Body of pancreas (tissue), 4 donors: ENCODE results near the gene DVL1. TPM values are rescaled to one million over a fixed set of nuclear protein-coding genes. Genes with fewer than 3 reads are reported as not detected.

ENCODE experiments used
- ATAC-seq: fragments of 150-250 bp; one replicate; pipeline ENCODE4 v1.9.1; 2016
- DNase-seq, 4 donors: peaks; one replicate each; pipeline ENCODE4 v3.0.0-alpha.2; 2019
- H3K27ac ChIP-seq, 4 donors: fragments of 200-600 bp; sonication (generic); 1 replicate in 3 of 4; 2 replicates in 1 of 4; pipeline versions ENCODE4 v1.5.1 to v1.6.1; 2016 to 2019; ENCODE audit warnings: mild to moderate bottlenecking in 1 of 4, mixed read lengths in 1 of 4, moderate library complexity in 1 of 4
- H3K27me3 ChIP-seq, 2 donors: fragments of 200-600 bp; sonication (generic); one replicate each; pipeline ENCODE4 v1.6.0; 2016; ENCODE audit warnings: mild to moderate bottlenecking in 1 of 2
- H3K36me3 ChIP-seq, 2 donors: fragments of 200-600 bp; sonication (generic); replicated peaks in 1 of 2; 2 replicates each; pipeline ENCODE4 v1.5.1; 2016; ENCODE audit warnings: low read depth in 2 of 2; ENCODE audit not compliant: insufficient read depth in 1 of 2
- H3K4me1 ChIP-seq: fragments of 200-600 bp; sonication (generic); one replicate; pipeline ENCODE4 v1.6.0; 2016
- H3K4me3 ChIP-seq, 2 donors: fragments of 200-600 bp; sonication (generic); 1 replicate in 1 of 2; 2 replicates in 1 of 2; pipeline ENCODE4 v1.5.1; 2016 to 2019
- H3K9me3 ChIP-seq, 3 donors: fragments of 200-600 bp; sonication (generic); 1 replicate in 2 of 3; 2 replicates in 1 of 3; pipeline ENCODE4 v1.5.1; 2016
- CTCF ChIP-seq, 7 experiments: fragments of 450-650 bp in 4 of 7; fragments of 200-600 bp in 3 of 7; sonication (generic) in 3 of 7; IDR thresholded peaks; one replicate each; pipeline ENCODE4 v1.5.1; 2016 to 2019; ENCODE audit warnings: antibody characterized with exemption in 7 of 7
- POLR2A ChIP-seq, 3 donors: fragments of 450-650 bp; IDR thresholded peaks; one replicate each; pipeline ENCODE4 v1.6.1; 2016; ENCODE audit warnings: antibody characterized with exemption in 3 of 3, mild to moderate bottlenecking in 2 of 3
- WGBS, 2 donors: methylation state at CpG; one replicate each; pipeline ENCODE4 v1.1.5; 2017; 5-methylcytosine and 5-hydroxymethylcytosine counted together
- intact Hi-C: fragments of 100-400 bp; cut with DNase I; formaldehyde crosslinking; loops from one replicate; pipeline ENCODE4 v1.15.1; 2023
- total RNA-seq, 2 donors: library from RNA; depleted of rRNA; stranded (reverse); fragments of >200 nt; gene quantifications; one replicate each; pipeline ENCODE4 v1.1.0, GENCODE V29; 2016

Gene DVL1
- total RNA-seq, 2 donors from 2014 or later = 58.1 to 84.4 TPM

- Histone ChIP-seq H3K36me3 (peaks cover 0 to 1% of the 10 kb centered on the region in 2 donors), H3K27ac (no peak overlapping the region), H3K9me3 (no peaks in the 10 kb centered on the region), H3K4me3 (no peak overlapping the region), H3K4me1 (peaks cover 67% of the 10 kb centered on the region), H3K27me3 (no peaks in the 10 kb centered on the region)
- DNase-seq (no peak), ATAC-seq (no peak)
- intact Hi-C loops = no loop called here
- WGBS, 2 donors = 65 to 88% methylated on average over 8 to 13 of the region's 14 CpGs
- no peak for TF ChIP-seq POLR2A (IDR thresholded peaks at IDR 0.05)
- TF ChIP-seq CTCF (IDR thresholded peaks at IDR 0.05) = no peak
Observed at GRCh38 chr1:1322418-1322817, 26.8 kb downstream of the DVL1 start.

- no peak overlapping the region for H3K4me3 ChIP-seq
- peaks cover 64% of the 10 kb centered on the region for H3K4me1 ChIP-seq
- H3K9me3 ChIP-seq = no peaks in the 10 kb centered on the region
- no peaks in the 10 kb centered on the region for H3K36me3 ChIP-seq
- DNase-seq (no peak), ATAC-seq (no peak)
- no peak for TF ChIP-seq CTCF (IDR thresholded peaks at IDR 0.05)
- 86% methylated on average over 8 of the region's 8 CpGs; no CpG with 5 or more reads in 1 of the 2 donors for WGBS, 2 donors
- intact Hi-C loops = no loop called here
- H3K27ac ChIP-seq = peak overlapping the region in 1 of 4 donors; percentile 2
- H3K27me3 ChIP-seq = no peaks in the 10 kb centered on the region
Observed at GRCh38 chr1:1321477-1321876, 27.7 kb downstream of the DVL1 start.

GRCh38 chr1:1320666-1321448 is 28.4 kb downstream of the DVL1 start:
- intact Hi-C loops = no loop called here
- H3K36me3 ChIP-seq = no peaks in the 10 kb centered on the region
- H3K4me1 ChIP-seq = peaks cover 57% of the 10 kb centered on the region
- DNase-seq (no peak), ATAC-seq (no peak)
- H3K27ac ChIP-seq = peak overlapping the region in 1 of 4 donors; percentile 2
- 87% methylated on average over 16 of the region's 23 CpGs; no CpG with 5 or more reads in 1 of the 2 donors for WGBS, 2 donors
- no peak overlapping the region for H3K4me3 ChIP-seq
- TF ChIP-seq CTCF (IDR thresholded peaks at IDR 0.05) = no peak
- H3K9me3 ChIP-seq = no peaks in the 10 kb centered on the region
- no peaks in the 10 kb centered on the region for H3K27me3 ChIP-seq

GRCh38 chr1:1319646-1319941 is 29.6 kb downstream of the DVL1 start:
- ATAC-seq (no peak), DNase-seq (no peak)
- Histone ChIP-seq H3K27ac (peak overlapping the region in 1 of 4 donors; percentile 0), H3K4me1 (peaks cover 47% of the 10 kb centered on the region), H3K36me3 (peaks cover 0 to 3% of the 10 kb centered on the region in 2 donors), H3K27me3 (no peaks in the 10 kb centered on the region), H3K4me3 (no peak overlapping the region), H3K9me3 (no peaks in the 10 kb centered on the region)
- WGBS, 2 donors = 92 to 93% methylated on average over 13 of the region's 13 CpGs
- TF ChIP-seq POLR2A (IDR thresholded peaks at IDR 0.05) (no peak), CTCF (IDR thresholded peaks at IDR 0.05) (no peak)
- intact Hi-C loops = no loop called here
